Subcutaneous adipose tissue (tissue), 4 donors: ENCODE measurements around the gene GIMAP5. TPM values are rescaled to one million over a fixed set of nuclear protein-coding genes. Genes with fewer than 3 reads are reported as not detected.

Experiments
- total RNA-seq, 4 donors: library from RNA; depleted of rRNA; stranded (reverse); fragments of >200 nt; gene quantifications; one replicate each; pipeline ENCODE4 v1.1.0, GENCODE V29; 2016
- TF ChIP-seq, protein P1 (sequence below): fragments of 450-650 bp; IDR thresholded peaks from one replicate; pipeline ENCODE4 v1.5.1; 2016; ENCODE audit warnings: low read depth, mild to moderate bottlenecking, control low read depth, antibody characterized with exemption, moderate library complexity

GIMAP5 gene
- total RNA-seq, 4 donors from 2014 or later: 31.1 to 89.7 (median 50.4) TPM

DNA sequence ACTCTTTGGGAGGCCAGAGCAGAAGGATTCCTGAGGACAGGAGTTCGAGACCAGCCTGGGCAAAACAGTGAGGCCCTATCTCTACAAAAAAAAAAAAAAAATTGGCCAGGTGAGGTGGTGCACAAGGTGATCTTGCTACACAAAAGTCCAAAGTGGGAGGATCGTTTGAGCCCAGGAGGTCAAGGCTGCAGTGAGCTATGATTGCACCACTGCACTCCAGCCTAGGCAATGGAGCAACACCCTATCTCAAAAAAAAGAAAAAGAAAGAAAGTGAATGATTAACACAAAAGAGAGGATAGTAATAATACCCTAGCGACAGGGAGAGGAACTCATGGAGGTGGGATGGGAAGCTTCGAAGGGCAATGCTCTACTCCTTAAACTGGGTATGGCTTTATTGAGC, 32.5 kb downstream of the GIMAP5 start:
- TF ChIP-seq, protein P1, sequence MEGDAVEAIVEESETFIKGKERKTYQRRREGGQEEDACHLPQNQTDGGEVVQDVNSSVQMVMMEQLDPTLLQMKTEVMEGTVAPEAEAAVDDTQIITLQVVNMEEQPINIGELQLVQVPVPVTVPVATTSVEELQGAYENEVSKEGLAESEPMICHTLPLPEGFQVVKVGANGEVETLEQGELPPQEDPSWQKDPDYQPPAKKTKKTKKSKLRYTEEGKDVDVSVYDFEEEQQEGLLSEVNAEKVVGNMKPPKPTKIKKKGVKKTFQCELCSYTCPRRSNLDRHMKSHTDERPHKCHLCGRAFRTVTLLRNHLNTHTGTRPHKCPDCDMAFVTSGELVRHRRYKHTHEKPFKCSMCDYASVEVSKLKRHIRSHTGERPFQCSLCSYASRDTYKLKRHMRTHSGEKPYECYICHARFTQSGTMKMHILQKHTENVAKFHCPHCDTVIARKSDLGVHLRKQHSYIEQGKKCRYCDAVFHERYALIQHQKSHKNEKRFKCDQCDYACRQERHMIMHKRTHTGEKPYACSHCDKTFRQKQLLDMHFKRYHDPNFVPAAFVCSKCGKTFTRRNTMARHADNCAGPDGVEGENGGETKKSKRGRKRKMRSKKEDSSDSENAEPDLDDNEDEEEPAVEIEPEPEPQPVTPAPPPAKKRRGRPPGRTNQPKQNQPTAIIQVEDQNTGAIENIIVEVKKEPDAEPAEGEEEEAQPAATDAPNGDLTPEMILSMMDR: no peak

DNA sequence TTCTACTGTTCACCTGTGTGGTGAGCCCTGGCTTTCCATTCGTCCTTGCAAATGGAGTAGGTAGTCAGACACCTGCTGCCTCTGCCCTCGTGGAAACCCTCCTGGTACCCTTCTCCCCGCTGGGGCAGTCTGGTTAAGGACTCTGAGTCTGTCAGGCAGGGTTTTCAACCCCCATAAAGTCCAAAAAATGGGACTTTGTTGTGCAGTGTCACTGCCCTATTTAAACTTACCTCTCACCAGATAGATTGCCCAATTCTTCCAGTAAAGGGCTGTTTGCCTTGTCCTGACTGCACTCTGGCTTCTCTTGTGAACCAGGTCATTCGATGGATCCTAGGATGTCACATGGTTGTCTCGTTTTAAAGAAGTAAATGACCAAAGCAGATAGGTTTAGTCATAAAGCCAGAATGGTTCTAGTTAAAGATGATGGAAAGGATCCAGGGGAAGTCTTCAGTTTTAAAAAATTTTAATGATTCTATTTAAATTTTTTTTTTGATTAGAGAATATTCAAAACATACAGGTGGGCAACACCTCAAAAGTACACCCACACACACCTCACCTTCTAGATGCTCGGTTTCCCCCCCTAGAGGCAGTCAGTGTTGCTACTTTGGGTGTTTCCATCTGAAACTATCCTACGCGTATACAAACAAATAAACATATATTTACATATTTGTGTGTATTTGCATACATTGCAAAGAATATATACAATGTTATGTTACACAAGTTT, 41.0 kb downstream of the GIMAP5 start:
- TF ChIP-seq, protein P1: no peak

DNA sequence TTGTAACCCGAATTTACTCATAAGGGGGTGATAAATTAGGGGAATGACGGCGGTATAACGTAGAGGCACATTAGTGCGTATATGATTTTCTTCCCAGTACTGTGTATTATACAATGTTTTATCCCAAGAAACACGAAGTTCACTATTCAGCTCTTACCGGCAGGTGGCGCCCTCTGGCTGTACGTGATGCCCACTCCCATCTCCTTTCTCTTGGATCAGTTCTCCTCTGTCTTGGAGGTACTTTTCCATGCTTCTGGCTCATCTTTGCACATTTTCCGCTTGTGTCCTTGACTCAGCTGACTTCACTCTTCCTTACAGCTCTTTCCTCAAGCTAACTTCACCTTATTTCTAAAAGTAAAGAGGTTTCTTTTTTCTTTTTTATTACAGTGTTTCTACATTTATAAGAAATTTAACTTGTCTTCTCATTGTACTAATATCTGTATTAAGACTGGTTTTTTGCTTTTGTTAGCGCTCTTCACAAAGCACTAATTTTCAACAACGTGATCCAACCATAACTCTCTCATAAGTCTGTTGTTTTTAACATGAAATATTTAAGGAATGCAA, 41.6 kb downstream of the GIMAP5 start:
- TF ChIP-seq, protein P1: no peak

DNA sequence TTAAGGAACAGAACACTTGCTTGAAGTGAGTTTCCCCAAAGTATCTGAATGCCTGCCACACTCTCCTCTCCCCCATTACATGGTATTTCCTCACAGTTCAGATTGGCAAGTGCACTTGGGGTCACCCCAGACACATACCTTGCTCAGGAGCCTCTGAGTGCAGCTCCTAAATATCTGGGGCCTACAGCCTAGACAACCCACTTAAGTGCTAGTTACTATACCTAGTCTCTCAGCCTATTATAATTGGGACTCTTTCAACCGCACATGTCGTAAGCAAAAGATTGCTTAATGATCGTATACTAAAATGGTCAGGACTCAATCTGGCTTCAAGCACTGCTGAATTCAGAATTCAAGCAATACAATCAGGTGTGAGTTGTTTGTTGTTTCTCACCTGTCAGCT, 43.1 kb downstream of the GIMAP5 start:
- TF ChIP-seq, protein P1: no peak

DNA sequence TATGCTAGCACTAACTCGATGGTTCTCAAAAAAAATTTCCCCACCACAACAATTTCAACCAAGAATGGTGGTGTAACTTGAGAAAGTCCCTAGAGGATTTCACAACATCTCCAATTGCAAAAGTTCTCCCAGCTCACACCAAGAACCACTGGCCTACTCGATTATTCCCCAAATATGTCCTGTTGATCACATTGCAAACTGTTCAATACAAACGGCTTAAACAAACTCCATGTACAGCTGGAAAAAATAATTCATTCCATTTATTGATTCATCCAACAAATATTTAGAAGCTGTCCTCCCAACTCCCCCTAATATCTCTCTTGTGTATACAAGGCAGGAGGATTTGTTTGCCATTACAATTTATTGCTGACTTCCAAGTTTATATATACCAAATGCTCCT, 43.9 kb downstream of the GIMAP5 start:
- TF ChIP-seq, protein P1: no peak

DNA sequence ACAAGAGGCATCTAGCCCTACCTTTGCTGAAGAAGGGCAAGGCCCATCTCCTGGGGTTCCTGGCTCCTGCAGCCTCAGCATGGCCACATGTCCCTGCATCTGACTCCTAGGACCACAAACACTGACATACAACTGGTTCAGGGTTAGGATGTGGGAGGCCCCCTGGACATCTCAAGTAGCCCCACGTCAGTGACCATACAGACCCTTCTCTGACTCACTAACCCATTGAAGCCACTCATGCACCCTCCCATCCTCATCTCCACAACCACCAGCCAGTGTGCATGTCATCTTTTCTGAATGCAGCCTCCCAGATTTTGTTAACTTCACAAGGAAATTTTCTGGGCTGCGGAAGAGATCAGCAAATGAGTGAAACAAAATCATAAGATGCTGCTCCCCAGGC, 44.7 kb downstream of the GIMAP5 start:
- TF ChIP-seq, protein P1: no peak

DNA sequence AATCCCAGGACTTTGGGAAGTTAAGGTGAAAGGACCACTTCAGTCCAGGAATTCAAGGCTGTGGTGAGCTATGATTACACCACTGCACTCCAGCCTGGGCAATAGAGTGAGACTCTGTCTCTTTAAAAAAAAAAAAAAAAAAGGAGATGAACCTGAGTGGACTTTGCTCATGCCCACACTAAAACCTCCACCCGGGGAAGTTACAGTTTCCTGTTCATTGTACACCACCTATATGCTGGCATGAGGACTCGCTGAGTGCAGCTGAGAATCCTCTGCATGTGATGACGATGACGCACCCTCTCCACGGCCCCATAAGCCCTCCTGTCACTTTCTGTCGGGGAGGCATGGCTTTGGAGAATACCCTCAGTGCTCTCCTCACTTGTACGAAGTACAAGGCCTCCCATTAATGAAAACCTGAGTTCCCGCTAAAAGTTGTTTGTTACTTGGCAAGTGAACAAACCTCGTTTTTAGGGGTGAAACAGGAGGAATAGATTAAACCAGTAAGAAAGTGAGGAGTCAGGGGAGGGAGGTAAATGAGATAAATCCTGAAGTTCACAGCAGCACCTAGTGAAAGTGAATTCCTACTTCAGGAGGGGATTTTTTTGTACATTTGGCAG, 47.0 kb downstream of the GIMAP5 start:
- TF ChIP-seq, protein P1: no peak
